ENCODE results near the gene ACTN2. TPM values are rescaled to one million over a fixed set of nuclear protein-coding genes. Genes with fewer than 3 reads are reported as not detected.

ACTN2 gene
- total RNA-seq, 1 donor: not detected

GRCh38 chr1:236795757-236796667 is 109.7 kb downstream of the ACTN2 start:
- Histone ChIP-seq H3K36me3 (ENCODE audit: insufficient read depth, low read length) (no peaks in the 10 kb centered on the region), H3K4me2 (ENCODE audit: insufficient read depth, low read length) (peak overlapping the region; percentile 85), H4K20me1 (ENCODE audit: insufficient read depth, low read length) (no peaks in the 10 kb centered on the region), H3K4me3 (ENCODE audit: insufficient read depth, low read length) (peak overlapping the region; percentile 82), H3K9me3 (ENCODE audit: low read depth, low read length) (no peaks in the 10 kb centered on the region), H3K4me1 (ENCODE audit: insufficient read depth, low read length) (peaks cover 6% of the 10 kb centered on the region), H3K27ac (ENCODE audit: low read depth, low read length) (peak overlapping the region; percentile 88), H3K79me2 (ENCODE audit: insufficient read depth, low read length) (peaks cover 49% of the 10 kb centered on the region), H3K27me3 (ENCODE audit: insufficient read depth, low read length) (no peaks in the 10 kb centered on the region), H2AFZ (ENCODE audit: low read length) (peak overlapping the region; percentile 93)
- no peak for TF ChIP-seq CTCF (IDR thresholded peaks at IDR 0.05; ENCODE audit: extremely low read depth, low read depth, low read length)
- DNase-seq (ENCODE audit: insufficient read length, low spot score, missing footprints): peak; percentile 77

- Histone ChIP-seq H3K27me3 (ENCODE audit: insufficient read depth, low read length) (no peaks in the 10 kb centered on the region), H2AFZ (ENCODE audit: low read length) (no peak overlapping the region), H3K36me3 (ENCODE audit: insufficient read depth, low read length) (no peaks in the 10 kb centered on the region), H3K4me2 (ENCODE audit: insufficient read depth, low read length) (no peak overlapping the region), H3K27ac (ENCODE audit: low read depth, low read length) (no peak overlapping the region), H3K79me2 (ENCODE audit: insufficient read depth, low read length) (peaks cover 74% of the 10 kb centered on the region), H4K20me1 (ENCODE audit: insufficient read depth, low read length) (no peaks in the 10 kb centered on the region), H3K9me3 (ENCODE audit: low read depth, low read length) (no peaks in the 10 kb centered on the region), H3K4me3 (ENCODE audit: insufficient read depth, low read length) (no peak overlapping the region), H3K4me1 (ENCODE audit: insufficient read depth, low read length) (peaks cover 6% of the 10 kb centered on the region)
- DNase-seq (ENCODE audit: insufficient read length, low spot score, missing footprints): no peak
- no peak for TF ChIP-seq CTCF (IDR thresholded peaks at IDR 0.05; ENCODE audit: extremely low read depth, low read depth, low read length)
Measured at GRCh38 chr1:236799001-236799400, 112.7 kb downstream of the ACTN2 start.

- Histone ChIP-seq H3K4me2 (ENCODE audit: insufficient read depth, low read length) (no peak overlapping the region), H3K4me3 (ENCODE audit: insufficient read depth, low read length) (no peak overlapping the region), H3K27me3 (ENCODE audit: insufficient read depth, low read length) (no peaks in the 10 kb centered on the region), H3K36me3 (ENCODE audit: insufficient read depth, low read length) (no peaks in the 10 kb centered on the region), H3K79me2 (ENCODE audit: insufficient read depth, low read length) (peaks cover 80% of the 10 kb centered on the region), H2AFZ (ENCODE audit: low read length) (no peak overlapping the region), H3K9me3 (ENCODE audit: low read depth, low read length) (no peaks in the 10 kb centered on the region), H3K4me1 (ENCODE audit: insufficient read depth, low read length) (no peaks in the 10 kb centered on the region), H4K20me1 (ENCODE audit: insufficient read depth, low read length) (no peaks in the 10 kb centered on the region), H3K27ac (ENCODE audit: low read depth, low read length) (no peak overlapping the region)
- TF ChIP-seq CTCF (IDR thresholded peaks at IDR 0.05; ENCODE audit: extremely low read depth, low read depth, low read length): no peak
- DNase-seq (ENCODE audit: insufficient read length, low spot score, missing footprints): no peak
Measured at GRCh38 chr1:236800002-236800620, 113.8 kb downstream of the ACTN2 start.

- Histone ChIP-seq H2AFZ (ENCODE audit: low read length) (no peak overlapping the region), H3K36me3 (ENCODE audit: insufficient read depth, low read length) (no peaks in the 10 kb centered on the region), H3K27ac (ENCODE audit: low read depth, low read length) (no peak overlapping the region), H3K4me1 (ENCODE audit: insufficient read depth, low read length) (no peaks in the 10 kb centered on the region), H3K9me3 (ENCODE audit: low read depth, low read length) (no peaks in the 10 kb centered on the region), H3K79me2 (ENCODE audit: insufficient read depth, low read length) (peaks cover 81% of the 10 kb centered on the region), H4K20me1 (ENCODE audit: insufficient read depth, low read length) (no peaks in the 10 kb centered on the region), H3K27me3 (ENCODE audit: insufficient read depth, low read length) (no peaks in the 10 kb centered on the region), H3K4me3 (ENCODE audit: insufficient read depth, low read length) (no peak overlapping the region), H3K4me2 (ENCODE audit: insufficient read depth, low read length) (no peak overlapping the region)
- no peak for TF ChIP-seq CTCF (IDR thresholded peaks at IDR 0.05; ENCODE audit: extremely low read depth, low read depth, low read length)
- DNase-seq (ENCODE audit: insufficient read length, low spot score, missing footprints): no peak
Measured at GRCh38 chr1:236800623-236801022, 114.3 kb downstream of the ACTN2 start.
